ENCODE data around the gene PIAS4. TPM values are rescaled to one million over a fixed set of nuclear protein-coding genes. Genes with fewer than 3 reads are reported as not detected.
A peak's percentile ranks its signal among the peaks of the same experiment; 100 is the strongest.

The PIAS4 gene
- total RNA-seq, 1 donor: 23.8 TPM

DNA sequence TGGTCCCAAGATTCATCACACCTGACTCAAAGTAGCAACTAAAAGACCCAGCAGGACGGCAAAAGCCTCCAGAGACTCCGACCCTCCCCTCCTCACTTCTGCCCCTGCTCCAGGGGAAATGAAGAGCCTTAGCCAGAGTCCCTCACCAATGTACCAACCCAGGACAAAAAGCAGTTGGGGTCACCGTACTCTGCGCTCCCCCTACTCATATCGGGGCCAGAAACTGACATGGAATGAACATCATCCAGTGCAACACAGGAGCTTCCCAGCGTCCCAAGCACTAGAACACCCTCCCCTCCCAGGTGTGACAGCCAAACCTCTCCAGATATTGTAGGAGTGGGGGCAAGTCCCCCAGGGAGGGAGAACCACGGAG, 24.0 kb upstream of the PIAS4 start:
- TF ChIP-seq, protein P1, sequence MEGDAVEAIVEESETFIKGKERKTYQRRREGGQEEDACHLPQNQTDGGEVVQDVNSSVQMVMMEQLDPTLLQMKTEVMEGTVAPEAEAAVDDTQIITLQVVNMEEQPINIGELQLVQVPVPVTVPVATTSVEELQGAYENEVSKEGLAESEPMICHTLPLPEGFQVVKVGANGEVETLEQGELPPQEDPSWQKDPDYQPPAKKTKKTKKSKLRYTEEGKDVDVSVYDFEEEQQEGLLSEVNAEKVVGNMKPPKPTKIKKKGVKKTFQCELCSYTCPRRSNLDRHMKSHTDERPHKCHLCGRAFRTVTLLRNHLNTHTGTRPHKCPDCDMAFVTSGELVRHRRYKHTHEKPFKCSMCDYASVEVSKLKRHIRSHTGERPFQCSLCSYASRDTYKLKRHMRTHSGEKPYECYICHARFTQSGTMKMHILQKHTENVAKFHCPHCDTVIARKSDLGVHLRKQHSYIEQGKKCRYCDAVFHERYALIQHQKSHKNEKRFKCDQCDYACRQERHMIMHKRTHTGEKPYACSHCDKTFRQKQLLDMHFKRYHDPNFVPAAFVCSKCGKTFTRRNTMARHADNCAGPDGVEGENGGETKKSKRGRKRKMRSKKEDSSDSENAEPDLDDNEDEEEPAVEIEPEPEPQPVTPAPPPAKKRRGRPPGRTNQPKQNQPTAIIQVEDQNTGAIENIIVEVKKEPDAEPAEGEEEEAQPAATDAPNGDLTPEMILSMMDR (IDR thresholded peaks at IDR 0.05; ENCODE audit: insufficient read depth, low read length): no peak
- H3K4me3 ChIP-seq (ENCODE audit: low read depth, low read length): peak overlapping the region; percentile 100
- DNase-seq (ENCODE audit: low read depth): no peak

DNA sequence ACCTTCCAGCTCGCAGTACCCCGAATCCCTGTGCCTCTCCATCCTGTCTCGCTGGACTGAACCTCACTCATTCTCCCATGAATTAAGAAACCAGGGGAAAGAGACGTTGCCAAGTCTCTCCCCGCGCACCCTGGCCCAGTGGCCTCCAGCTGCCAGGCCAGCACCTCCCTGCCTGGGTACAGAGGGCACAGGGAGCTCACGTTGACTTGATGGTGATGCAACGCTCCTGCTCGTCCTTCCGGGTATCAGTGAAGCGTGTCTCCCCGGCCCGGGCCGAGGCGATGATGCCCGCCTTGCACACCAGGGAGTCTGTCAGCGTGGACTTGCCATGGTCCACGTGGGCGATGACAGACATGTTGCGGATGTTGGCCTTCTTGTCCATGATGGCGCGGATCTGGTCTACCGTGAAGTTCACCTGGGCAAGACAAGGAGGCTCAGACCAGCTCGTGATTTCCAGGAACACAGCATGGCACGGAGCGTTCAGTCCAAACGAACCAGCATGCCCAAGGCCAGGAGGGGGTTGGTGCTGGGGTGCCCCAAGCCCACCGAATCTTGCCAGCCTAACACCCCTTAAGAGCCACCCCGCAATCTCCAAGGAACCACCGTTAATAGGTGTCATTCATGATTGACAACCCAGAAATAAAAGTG, 23.5 kb upstream of the PIAS4 start:
- peak overlapping the region; percentile 100 for H3K4me3 ChIP-seq (ENCODE audit: low read depth, low read length)
- DNase-seq (ENCODE audit: low read depth): peak; percentile 47
- TF ChIP-seq, protein P1 (IDR thresholded peaks at IDR 0.05; ENCODE audit: insufficient read depth, low read length): no peak

DNA sequence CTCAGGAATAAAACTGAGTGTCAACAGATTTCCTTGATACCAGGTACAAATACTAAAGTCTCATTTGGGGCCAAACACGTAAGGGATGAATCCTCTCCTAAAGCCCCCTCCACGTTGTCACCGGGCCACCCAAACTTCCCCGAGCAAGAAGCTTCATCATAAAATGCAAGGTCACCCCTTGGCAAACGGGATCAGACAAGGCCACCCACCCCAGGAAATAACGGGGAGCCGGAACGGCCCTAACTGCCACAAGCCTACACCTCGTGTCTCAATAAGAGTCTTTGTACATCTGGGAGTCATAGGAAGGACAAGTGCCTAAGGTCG, 23.0 kb upstream of the PIAS4 start:
- TF ChIP-seq, protein P1 (IDR thresholded peaks at IDR 0.05; ENCODE audit: insufficient read depth, low read length): no peak
- DNase-seq (ENCODE audit: low read depth): no peak
- peak overlapping the region; percentile 100 for H3K4me3 ChIP-seq (ENCODE audit: low read depth, low read length)

DNA sequence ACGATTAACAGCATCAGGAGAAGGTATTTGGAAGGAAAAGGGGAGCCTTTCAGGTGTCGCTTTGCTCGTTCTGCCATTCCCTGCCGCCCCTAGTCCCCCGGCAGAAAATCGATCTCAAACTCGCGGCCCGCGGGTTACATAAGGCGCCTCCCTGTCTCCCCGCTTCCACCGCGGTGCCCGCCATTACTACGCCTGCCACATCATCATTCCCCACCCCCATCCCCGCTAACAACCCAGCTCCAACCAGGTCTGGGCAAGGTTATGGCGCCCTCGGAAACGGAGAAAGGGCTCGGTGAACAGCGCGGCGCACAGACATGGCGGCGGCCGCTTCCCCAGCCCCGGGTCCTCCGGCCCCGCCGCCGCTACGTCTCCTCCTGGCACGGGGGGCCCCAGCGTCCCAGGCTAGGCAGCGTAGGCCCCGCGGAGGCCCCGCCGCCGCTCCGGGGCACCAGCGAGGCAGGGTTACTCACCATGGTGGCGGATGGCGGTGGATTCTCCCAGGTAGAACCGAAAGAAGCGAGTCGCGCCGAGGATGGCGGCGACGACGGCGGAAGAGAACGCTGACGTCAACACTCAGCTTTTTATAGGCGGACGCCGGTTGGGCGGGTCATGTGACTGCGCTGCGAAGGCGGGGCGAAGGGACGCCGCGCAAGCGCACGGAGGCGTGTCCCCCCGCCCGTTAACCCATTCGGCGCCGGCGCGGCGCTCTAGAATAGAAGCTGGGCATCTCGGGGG, 22.5 kb upstream of the PIAS4 start, which contains the start of gene EEF2:
Gene EEF2 (minus strand): TSS at position 556 of the 735 bp plus-strand sequence. CDS start 83 bp downstream, at position 473.
- peak within 1 kb of the TSS; percentile 100 for H3K4me3 ChIP-seq (ENCODE audit: low read depth, low read length)
- TF ChIP-seq, protein P1 (IDR thresholded peaks at IDR 0.05; ENCODE audit: insufficient read depth, low read length): no peak
- DNase-seq (ENCODE audit: low read depth): peak; percentile 92

DNA sequence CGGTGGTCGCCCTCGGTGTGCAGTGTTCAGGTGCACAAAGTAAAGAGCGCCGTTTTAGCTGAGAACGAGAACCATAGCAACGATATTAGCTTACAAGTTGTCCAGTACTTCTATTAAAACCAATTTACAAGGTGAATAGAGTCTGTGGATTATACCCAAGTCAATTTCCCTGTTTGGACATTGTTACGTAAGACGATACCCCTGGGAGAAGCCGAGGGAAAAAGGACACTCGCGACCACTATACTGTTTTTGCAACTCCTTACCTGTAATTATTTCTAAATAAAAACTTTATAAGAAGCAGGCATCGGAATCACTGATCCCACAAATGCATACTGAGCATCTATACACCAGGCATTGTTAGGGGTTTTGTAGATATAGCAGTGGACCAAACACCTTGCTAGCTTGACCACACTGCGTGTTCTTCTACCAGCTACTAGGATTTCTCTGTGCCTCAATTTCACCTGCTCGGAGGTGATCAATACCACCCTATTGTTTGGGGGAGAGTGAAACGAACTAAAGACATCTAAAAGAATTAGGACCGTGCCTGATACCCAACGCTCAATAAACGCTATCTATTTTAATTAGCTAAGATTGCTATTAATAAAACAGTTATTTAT, 21.8 kb upstream of the PIAS4 start:
- peak overlapping the region; percentile 68 for H3K4me3 ChIP-seq (ENCODE audit: low read depth, low read length)
- no peak for DNase-seq (ENCODE audit: low read depth)
- TF ChIP-seq, protein P1 (IDR thresholded peaks at IDR 0.05; ENCODE audit: insufficient read depth, low read length): no peak

DNA sequence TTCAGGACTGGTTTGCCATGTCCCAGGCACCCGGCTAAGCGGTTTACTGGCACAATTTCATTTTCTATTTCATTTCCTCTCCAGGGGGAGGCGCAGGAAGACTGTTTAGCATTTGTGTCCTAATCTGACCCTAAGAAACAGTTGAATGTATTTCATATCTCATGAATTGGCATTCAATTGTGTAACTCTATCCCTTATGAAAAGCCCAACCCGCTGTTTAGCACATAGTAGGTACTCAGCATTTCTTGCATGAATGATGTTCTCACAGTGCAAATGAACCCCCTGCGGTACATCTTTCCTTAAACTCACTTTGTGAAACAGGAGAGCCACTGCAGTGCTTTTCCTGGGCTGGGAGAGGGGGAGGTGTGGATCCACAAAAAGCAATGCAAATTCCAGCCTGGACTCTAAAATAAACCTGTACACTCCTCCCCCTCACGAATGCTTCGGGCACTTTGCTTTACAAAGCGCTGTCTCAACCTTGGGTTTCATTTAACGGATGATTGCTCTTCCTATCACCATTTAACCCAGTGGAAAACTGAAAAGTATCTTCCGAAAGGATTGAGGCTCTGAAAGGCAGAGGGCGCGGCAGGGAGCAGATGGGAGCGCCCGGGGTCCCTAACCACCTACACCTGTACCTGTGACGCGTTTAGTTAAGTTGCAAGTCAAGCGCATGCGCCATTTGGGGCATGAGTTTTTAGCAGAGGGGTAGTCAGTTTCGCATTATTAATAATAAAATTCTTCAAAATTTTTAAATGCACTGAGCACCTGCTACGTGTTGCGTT, 21.1 kb upstream of the PIAS4 start:
- TF ChIP-seq, protein P1 (IDR thresholded peaks at IDR 0.05; ENCODE audit: insufficient read depth, low read length): peak; percentile 63
- H3K4me3 ChIP-seq (ENCODE audit: low read depth, low read length): peak overlapping the region; percentile 68
- DNase-seq (ENCODE audit: low read depth): peak; percentile 84
